ENCODE results near the gene FHL3.

- no peak for TF ChIP-seq CTCF (IDR thresholded peaks at IDR 0.05 in 8 of 11, conservative IDR thresholded peaks at IDR 0.05 in 3 of 11)
- no peak for TF ChIP-seq POLR2A (IDR thresholded peaks at IDR 0.05)
Observed at GRCh38 chr1:38030596-38031512, 25.5 kb upstream of the FHL3 start.

Measured in spleen (tissue), 7 donors.